NAMALWA (cell line): ENCODE measurements around the gene DSG4.

Source experiments
- DNase-seq: peaks from one replicate; pipeline ENCODE4 v3.0.0-alpha.2; 2015; ENCODE audit warnings: low spot score

The DSG4 gene

GRCh38 chr18:31407649-31408048, 31.1 kb downstream of the DSG4 start:
- DNase-seq = no peak

- DNase-seq = no peak
Observed at GRCh38 chr18:31409276-31409675, 32.7 kb downstream of the DSG4 start.

- DNase-seq = no peak
Observed at GRCh38 chr18:31410716-31411483, 34.3 kb downstream of the DSG4 start.

GRCh38 chr18:31413137-31413536, 36.6 kb downstream of the DSG4 start:
- DNase-seq = no peak

GRCh38 chr18:31417850-31418249, 41.3 kb downstream of the DSG4 start:
- DNase-seq = no peak

GRCh38 chr18:31419457-31419932, 42.9 kb downstream of the DSG4 start:
- no peak for DNase-seq

GRCh38 chr18:31420032-31420431, 43.5 kb downstream of the DSG4 start:
- no peak for DNase-seq

GRCh38 chr18:31420524-31420923, 43.9 kb downstream of the DSG4 start:
- DNase-seq = no peak

GRCh38 chr18:31424383-31424988, 47.9 kb downstream of the DSG4 start:
- DNase-seq = peak; percentile 58

GRCh38 chr18:31426021-31426420, 49.4 kb downstream of the DSG4 start:
- DNase-seq = no peak

GRCh38 chr18:31426871-31427406, 50.4 kb downstream of the DSG4 start:
- DNase-seq = no peak

GRCh38 chr18:31428211-31428610, 51.6 kb downstream of the DSG4 start:
- DNase-seq = no peak

- DNase-seq = no peak
Observed at GRCh38 chr18:31429623-31430022, 53.0 kb downstream of the DSG4 start.

GRCh38 chr18:31430072-31430471, 53.5 kb downstream of the DSG4 start:
- no peak for DNase-seq

- DNase-seq = no peak
Observed at GRCh38 chr18:31430554-31430953, 54.0 kb downstream of the DSG4 start.

GRCh38 chr18:31432316-31432715, 55.7 kb downstream of the DSG4 start:
- DNase-seq = no peak

- DNase-seq = no peak
Observed at GRCh38 chr18:31436825-31437224, 60.2 kb downstream of the DSG4 start.

- no peak for DNase-seq
Observed at GRCh38 chr18:31438402-31438801, 61.8 kb downstream of the DSG4 start.

GRCh38 chr18:31439807-31440325, 63.3 kb downstream of the DSG4 start:
- no peak for DNase-seq

- DNase-seq = no peak
Observed at GRCh38 chr18:31440787-31441186, 64.2 kb downstream of the DSG4 start.

GRCh38 chr18:31441493-31441892, 64.9 kb downstream of the DSG4 start:
- no peak for DNase-seq

- no peak for DNase-seq
Observed at GRCh38 chr18:31444142-31444541, 67.6 kb downstream of the DSG4 start.

- no peak for DNase-seq
Observed at GRCh38 chr18:31445908-31446307, 69.3 kb downstream of the DSG4 start.
